GM12892 (cell line): ENCODE data around the gene LRRC1.

Source experiments
- POLR2A ChIP-seq: IDR thresholded peaks from 2 replicates; pipeline ENCODE4 v1.6.1; 2011; ENCODE audit warnings: low read depth, low read length, control low read depth
- POLR2AphosphoS5 ChIP-seq: IDR thresholded peaks from 2 replicates; pipeline ENCODE4 v1.6.1; 2011; ENCODE audit warnings: low read depth, low read length, control low read depth

- no peak for TF ChIP-seq POLR2AphosphoS5
- TF ChIP-seq POLR2A = no peak
Observed at GRCh38 chr6:53854843-53855567, 60.2 kb downstream of the LRRC1 start.
